ENCODE results near the gene PSPH.
"Not testable (repeated sequence)": the region's sequence is repeated elsewhere in the genome, so short reads cannot be mapped to it uniquely, and the experiment has no call there.

PSPH gene

DNA sequence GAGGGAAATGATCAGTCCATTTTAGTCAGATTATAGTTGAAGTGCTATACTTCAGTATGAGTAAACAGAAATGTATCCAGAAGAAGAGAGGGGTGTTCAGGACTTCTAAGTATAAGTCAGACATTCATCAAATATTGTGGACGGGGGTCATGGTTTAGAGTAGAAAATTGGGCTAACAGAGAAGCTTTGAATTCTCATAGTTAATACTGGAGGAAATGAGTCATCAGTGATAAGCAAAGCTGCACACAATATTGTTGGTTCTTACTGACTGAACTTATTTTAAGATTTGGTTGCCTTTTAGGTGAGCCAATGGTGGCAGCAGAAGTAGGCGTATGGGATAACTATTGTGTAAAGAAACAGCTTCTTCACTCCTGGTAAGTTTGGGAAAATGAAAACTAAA is 11.1 kb upstream of the PSPH start:
- DNase-seq, result no peak

- no peak for DNase-seq
Observed at GRCh38 chr7:56053993-56054392, 2.7 kb upstream of the PSPH start.

- no peak for DNase-seq
Observed at GRCh38 chr7:56053379-56053778, 2.1 kb upstream of the PSPH start.

- no peak for DNase-seq
Observed at GRCh38 chr7:56051053-56051338, 248 bp downstream of the PSPH start.

DNA sequence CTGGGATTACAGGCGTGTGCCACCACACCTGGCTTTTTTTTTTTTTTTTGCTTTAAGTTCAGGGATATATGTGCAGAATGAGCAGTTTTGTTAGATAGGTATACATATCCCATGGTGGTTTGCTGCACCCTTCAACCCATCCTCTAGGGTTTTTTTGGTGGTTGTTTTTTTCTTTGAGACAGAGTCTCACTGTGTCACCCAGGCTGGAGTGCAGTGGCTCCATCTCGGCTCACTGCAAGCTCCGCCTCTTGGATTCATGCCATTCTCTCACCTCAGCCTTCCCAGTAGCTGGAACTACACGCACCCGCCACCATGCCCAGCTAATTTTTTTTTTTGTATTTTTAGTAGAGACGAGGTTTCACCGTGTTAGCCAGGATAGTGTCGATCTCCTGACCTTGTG is 2.5 kb downstream of the PSPH start:
- DNase-seq, result not testable (repeated sequence)

DNA sequence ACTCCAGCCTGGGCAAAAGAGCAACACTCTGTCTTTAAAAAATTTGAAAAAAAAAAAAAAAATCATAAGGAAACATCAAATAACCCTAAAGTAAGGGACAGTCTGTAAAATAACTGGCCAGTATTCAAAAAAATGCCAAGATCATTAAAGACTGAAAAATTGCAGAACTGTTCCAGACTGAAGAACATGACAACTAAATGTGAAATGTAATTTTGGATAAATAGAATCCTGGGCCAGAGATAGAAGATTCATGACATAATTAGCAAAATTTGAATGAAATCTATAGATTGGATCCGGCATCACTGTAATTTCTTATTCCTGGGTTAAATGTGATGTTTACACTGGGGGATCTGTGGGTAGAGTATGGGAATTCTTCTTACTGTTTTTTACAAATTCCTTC is 3.0 kb downstream of the PSPH start:
- DNase-seq, result no peak

DNA sequence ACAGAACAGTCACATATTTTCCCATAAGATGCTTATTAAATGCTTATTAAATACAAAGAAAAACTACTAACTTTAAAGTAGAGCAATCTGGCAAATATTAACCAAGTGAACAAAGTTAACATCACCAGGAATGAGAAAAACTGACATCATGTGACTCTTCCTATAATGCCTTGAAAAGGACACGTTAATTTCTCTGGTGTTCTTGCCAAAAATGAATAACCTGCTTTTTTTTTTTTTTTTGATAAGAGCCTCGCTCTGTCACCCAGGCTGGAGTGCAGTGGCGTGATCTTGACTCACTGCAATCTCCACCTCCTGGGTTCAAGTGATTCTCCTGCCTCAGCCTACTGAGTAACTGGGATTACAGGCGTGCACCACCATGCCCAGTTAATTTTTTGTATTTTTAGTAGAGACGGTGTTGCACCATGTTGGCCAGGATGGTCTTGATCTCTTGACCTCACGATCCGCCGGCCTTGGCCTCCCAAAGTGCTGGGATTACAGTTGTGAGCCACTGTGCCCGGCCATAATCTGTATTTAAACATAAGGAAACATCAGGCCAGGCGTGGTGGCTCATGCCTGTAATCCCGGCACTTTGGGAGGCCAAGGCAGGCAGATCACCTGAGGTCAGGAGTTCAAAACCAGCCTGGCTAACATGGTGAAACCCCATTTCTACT is 3.7 kb downstream of the PSPH start:
- not testable (repeated sequence) for DNase-seq

- DNase-seq, result no peak
Observed at GRCh38 chr7:56046721-56047445, 4.4 kb downstream of the PSPH start.

GRCh38 chr7:56045758-56046157 is 5.5 kb downstream of the PSPH start:
- not testable (repeated sequence) for DNase-seq

GRCh38 chr7:56040730-56041129 is 10.5 kb downstream of the PSPH start:
- DNase-seq, result no peak

- DNase-seq, result peak in 1 of 2 donors; percentile 21
Observed at GRCh38 chr7:56033671-56034432, 17.4 kb downstream of the PSPH start.

DNA sequence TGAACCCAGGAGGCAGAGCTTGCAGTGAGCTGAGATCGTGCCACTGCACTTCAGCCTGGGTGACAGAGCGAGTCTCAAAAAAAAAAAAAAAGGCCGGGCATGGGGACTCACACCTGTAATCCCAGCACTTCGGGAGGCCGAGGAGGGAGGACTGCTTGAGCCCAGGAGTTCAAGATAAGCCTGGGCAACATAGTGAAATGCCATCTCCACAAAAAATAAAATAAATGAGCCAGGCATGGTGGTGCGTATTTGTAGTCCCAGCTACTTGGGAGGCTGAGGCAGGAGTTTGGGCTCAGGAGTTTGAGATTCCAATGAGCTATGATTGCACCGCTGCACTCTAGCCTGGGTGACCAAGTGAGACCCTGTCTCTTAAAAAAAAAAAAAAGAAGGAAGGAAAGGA is 18.7 kb downstream of the PSPH start:
- not testable (repeated sequence) for DNase-seq

- not testable (repeated sequence) for DNase-seq
Observed at GRCh38 chr7:56031556-56031955, 19.7 kb downstream of the PSPH start.

- no peak for DNase-seq
Observed at GRCh38 chr7:56030340-56030739, 20.9 kb downstream of the PSPH start.

DNA sequence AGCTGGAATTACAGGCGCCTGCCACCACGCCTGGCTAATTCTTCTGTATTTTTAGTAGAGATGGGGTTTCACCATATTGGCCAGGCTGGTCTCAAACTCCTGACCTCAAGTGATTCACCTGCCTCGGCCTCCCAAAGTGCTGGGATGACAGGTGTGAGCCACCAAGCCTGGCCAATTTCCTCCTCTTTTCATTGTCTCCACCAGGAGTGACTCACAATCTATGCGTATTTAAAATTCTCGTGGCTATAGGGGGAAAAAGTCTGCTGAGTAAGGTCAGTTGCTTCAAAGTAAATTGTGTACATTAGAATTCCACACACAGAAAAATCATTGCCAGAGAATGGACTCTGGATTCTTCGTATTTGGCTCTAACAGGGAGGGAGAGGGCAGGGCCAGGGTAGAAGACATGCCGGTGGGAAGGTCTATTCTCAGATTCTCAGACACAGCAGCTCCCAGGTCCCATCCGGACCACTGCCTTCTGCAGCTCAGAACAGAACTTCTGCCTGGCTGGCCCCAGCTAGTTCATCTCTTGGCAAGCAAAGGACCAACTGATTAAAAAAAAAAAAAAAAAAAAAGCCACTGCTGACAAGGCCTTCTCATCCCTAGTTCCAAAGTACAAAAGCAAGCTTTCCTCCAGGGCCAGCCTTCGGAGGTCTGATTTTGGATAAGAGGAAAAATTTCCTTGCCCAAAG is 22.2 kb downstream of the PSPH start:
- no peak for DNase-seq

GRCh38 chr7:56026538-56026937 is 24.7 kb downstream of the PSPH start:
- DNase-seq, result no peak

DNA sequence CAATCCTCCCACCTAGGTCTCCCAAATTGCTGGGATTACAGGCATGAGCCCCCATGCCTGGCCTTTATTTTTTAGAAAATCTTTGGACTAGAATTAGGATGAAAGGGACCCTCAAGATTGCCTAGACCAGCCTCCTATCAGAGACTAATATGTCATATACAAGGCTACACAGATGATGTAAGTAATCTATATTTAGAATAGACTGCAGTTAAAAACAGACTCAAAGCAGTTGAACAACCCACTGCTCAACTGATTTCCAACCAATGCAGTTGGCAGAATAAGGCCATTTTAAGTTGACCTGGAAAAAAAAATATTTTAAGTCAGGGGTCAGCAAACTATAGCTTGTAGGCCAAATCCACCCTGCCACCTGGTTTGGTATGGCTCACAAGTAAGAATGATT is 27.7 kb downstream of the PSPH start:
- DNase-seq, result no peak

GRCh38 chr7:56019501-56019900 is 31.7 kb downstream of the PSPH start:
- DNase-seq, result no peak

GRCh38 chr7:56017015-56017414 is 34.2 kb downstream of the PSPH start:
- not testable (repeated sequence) for DNase-seq

GRCh38 chr7:56009695-56010094 is 41.5 kb downstream of the PSPH start:
- peak; percentile 65 to 83 for DNase-seq

GRCh38 chr7:56007891-56008290 is 43.4 kb downstream of the PSPH start:
- peak; percentile 56 to 70 for DNase-seq

DNA sequence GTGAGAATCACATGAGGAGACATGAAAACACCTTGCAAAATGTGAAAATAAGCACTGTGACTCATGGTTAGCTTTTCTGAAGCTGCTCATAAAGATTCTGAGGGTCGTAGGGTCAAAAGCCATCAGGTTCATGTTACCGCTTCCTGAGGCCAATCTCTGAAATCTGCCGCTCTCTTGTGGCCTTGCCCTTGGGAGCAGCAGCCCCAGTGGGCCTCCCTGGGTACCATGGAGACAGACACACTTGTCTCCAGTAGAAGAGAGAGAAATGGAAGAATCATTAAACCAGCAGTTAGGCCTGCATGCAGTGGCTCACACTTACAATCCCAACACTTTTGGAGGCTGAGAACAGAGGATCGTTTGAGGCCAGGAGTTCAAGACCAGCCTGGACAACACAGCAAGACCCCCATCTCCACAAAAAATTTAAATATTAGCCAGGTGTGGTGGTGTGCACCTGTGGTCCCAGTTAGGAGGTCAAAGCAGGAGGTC is 44.0 kb downstream of the PSPH start:
- DNase-seq, result no peak

GRCh38 chr7:56003749-56004148 is 47.5 kb downstream of the PSPH start:
- DNase-seq, result no peak
